GM19438 (cell line): ENCODE results near the gene PDE4D.

Experiments used
- ATAC-seq: cut with Tn5 transposase; IDR thresholded peaks from one replicate; pipeline ENCODE4 v1.9.1; 2021; ENCODE audit warnings: low read depth; ENCODE audit not compliant: unreplicated experiment

PDE4D gene

DNA sequence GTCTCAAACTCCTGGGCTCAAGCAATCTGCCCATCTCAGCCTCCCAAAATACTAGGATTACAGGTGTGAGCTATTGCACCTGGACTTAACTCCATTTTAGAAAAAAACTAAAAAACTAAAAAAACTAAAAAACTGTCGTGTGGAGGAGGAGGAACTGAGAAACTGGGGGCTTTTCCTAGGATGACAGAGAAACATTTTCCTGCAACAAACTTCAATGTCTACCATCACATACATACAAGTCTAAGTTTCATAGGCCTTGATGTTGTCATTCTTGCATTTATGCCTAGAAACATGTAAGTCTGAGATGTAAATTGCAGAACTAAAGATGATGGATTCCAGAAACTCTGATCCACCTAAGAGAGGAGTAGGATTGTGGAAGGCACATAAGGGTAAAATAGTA lies 753.8 kb downstream of the PDE4D start:
- no peak for ATAC-seq

DNA sequence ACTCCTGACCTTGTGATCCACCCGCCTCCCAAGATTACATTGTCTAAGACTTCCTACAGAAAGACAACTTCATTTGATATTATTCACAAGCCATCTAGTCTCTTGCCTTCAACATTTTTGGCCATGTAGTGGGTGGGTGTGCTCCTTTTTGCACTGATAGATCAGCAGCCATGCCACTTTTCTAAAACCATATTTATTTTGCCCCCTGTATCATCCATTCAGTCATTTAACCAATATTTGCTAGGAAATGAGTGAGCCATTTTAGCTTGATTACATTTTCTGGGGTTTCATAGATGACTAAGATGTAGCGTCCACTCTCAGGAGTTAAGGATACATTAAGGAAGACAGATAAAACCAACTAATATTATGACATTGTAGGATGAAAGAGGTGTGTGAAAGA lies 755.0 kb downstream of the PDE4D start:
- no peak for ATAC-seq

DNA sequence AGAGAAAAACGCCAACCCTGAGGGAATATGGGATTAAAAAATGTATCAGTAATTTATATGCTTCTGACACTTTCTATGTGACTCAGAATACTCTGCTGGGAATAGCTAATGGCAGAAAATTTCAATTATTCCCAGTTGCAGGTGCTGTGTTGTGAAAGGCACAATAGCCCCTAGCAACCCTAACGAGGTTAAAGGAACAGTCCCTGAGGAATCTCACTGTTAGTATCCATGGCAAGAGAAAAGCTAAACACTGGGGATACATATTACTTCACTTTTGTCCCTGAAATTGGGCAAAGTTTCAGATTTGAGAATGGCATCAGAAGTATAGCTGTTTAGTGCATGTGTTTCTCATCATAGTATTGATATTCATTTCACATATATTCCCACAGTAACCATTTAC lies 755.7 kb downstream of the PDE4D start:
- ATAC-seq = no peak

DNA sequence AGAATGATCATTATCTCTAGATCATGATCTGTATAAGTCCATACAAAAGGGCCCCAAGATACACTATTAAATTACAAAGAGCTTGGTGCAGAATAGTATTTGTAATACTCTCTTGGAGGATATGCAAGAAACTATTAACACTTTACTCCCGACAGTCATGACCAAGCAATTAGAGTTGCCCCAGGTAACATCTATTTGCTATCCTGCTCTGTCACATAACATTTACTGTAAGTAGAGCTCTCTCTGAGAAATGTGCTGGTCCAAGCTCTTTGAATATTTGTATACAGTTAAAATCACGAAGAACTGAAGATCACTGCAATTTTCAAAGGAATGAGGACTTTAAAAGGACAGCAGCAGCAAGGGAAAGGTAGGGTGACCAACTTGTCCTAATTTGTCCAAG lies 757.0 kb downstream of the PDE4D start:
- ATAC-seq = no peak

DNA sequence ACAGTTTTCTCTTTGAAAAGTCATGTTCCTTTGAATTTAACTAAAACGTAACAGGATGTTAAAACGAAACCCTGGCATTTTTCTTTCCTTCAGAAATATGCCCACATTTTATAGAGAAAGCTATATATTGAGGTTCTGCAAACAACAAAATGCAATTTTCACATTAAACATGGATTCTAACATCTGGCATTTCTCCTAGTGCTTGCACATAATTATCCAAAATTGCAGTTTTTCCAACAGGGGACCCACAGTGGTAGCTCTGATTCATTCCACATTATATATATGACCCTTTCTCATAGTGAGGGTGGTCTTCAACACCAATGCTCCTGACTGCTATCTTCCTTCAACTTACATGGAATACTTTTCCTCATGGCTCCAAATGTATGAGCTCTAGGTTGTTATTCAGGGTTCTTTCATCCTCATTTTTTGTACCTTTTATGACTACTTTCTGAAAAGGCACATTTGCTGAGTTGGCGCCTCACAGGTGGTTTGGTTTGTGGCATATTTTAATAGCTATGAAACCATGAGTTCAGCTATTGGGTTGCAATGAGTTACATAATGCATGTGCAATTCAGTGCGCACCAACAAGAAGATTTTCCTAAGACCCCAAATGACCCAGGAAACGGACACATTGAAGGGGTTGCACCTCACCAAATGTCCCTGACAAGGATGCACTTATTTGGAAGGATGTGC lies 758.9 kb downstream of the PDE4D start:
- no peak for ATAC-seq

DNA sequence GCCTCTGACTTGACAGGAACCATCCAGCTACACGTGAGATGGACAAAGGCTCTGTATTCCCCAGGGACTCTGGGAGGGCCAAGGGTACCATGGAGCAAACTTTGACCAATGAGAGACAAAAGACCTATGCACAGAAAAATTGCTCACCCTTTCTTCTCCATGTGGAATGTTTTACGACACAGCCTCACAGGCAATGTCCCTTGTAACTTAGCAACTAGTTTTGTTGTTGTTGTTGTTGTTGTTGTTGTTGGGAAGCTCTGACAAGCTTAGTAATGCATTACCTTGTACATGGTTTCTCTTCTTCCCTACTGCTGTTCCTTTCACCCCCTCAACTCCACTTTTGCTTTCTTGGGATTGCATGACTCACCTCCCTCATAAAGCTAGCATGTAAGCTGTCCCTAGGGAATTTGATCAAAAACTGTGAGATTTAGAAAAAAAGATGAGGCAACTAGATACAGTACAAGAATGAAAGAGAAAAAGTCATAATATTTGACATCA lies 759.7 kb downstream of the PDE4D start:
- no peak for ATAC-seq

DNA sequence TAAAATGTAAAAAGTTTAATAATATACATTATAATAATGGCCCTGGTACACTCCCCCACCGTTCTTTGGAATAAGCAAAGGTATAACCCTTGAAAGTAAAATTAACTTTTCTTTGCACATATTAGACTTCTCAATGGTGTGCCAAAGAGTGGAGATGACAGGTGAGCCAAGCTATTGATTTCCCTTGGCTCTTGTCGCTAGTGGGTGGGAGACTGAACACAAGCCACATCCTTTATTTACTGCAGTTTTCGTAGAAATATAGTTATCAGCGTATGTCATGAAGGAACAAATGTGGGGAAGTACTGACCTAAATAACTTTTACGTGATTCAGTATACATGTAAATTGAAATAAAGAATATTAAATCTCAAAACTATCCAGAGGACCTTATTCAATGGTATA lies 761.4 kb downstream of the PDE4D start:
- no peak for ATAC-seq

DNA sequence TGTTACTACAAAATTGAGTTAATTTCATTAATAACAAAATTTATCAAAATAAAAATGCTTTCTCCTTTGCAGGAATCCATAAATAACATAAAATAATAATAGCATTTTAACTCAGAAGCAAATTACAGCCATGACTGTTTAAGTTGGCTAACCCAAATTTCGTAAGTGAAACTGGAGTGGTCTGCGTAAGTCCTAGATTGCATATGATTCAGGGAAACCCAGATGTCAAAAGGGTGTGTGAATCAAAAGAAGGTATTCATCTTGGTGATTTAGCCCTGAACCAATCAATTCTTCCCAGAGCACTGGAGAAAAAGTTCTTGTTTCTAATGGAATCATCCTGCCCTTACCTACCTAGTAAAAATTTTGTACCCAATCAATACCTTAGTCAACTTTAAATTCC lies 763.1 kb downstream of the PDE4D start:
- no peak for ATAC-seq

DNA sequence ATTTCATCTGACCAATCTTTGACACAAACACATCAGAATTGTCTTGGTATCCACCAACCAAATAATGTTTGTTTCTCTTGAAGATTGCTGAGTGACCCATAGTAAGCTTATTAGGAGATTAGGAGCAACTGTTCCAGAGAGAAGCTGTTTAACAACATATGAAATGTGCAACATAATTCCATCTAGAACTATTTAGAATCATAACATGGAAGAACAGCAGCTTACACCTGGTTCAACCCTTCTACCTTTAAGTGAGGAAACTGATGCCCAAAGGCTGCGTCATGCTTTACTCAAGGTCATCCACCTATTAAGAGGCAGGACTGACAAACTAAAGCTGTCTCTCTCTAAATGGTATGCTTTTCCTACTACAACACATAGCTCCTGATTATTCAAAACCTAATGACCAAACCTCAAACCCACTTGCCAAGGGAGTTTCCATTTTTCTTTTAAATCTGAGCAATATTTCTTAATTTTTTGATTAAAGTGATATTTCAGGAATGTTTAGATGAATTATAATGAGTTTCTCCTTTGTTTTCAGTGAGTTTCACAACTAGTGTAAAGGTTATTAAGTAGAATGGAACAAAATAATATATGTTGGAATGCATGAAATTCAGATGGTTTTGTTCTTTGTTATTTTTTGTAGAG lies 764.8 kb downstream of the PDE4D start:
- no peak for ATAC-seq

DNA sequence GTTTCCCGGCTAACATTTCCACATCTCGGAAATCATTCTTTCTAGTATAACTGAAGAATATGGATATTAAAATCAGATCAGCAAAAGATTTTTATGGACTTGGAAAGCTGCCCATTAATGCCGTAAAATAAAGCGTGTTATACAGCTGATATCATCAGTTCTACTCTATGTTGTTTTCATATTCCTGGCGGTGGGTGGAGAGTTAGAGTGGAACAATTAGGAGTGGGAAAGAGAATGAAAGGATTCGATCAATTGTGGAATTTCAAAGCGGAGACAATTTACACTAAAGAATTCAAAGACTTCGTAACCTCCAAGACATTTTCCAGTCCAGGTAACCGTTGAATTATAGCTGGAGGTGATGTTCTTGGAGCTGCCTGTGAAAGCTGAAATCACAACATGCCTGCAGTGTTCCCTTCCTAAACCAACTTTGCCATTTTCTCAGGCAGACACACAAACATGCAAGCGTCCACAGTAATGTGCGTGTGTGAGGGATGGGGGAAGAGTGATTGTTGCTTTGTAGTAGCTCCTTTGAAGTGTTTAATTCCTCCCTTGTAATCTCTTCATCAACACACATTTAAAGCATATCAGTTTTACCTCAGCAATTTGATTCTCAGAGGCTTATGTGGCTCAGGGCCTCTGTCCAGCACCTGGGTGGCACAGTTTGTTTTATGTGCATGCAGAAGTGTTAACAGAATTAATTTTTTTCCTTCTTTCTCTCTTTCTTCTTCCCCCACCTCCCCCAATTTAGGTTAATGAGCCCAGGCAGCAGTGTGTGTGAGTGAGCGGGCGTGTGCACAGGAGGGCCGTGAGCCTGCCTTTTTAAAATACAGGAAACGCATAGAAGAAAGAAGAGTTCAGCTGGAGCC lies 766.6 kb downstream of the PDE4D start:
- no peak for ATAC-seq

DNA sequence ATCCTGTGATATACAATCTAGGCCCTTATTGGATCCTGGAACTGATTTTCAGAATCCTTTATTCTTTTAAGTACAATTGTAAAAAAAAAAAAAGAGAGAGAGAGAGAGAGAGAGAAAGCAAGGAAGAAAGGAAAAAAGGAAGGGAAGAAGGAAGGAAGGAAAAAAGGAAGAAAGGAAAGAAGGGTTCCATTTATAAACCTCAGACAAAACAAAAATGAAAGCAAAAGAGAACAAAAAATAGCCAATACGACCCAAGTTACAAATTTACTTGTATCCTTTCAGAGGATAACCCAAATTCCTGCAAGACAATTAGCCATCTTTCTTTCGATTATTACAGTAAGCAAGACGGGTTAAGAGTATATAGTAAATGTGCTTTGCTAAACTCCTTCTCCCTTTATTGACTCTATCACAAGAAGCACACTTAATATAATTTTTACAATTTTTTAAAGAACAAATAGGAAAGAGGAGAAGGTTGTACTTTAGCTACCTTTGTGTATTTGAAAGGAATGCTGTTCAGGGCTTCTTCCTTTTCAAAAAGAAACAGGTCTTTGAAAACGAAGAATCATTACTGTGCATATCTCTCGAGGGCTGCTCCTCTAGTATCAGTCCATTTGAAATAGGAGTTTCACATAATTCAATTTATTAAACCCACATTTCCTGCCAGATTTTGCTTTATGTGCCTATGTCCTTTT lies 767.4 kb downstream of the PDE4D start:
- no peak for ATAC-seq

DNA sequence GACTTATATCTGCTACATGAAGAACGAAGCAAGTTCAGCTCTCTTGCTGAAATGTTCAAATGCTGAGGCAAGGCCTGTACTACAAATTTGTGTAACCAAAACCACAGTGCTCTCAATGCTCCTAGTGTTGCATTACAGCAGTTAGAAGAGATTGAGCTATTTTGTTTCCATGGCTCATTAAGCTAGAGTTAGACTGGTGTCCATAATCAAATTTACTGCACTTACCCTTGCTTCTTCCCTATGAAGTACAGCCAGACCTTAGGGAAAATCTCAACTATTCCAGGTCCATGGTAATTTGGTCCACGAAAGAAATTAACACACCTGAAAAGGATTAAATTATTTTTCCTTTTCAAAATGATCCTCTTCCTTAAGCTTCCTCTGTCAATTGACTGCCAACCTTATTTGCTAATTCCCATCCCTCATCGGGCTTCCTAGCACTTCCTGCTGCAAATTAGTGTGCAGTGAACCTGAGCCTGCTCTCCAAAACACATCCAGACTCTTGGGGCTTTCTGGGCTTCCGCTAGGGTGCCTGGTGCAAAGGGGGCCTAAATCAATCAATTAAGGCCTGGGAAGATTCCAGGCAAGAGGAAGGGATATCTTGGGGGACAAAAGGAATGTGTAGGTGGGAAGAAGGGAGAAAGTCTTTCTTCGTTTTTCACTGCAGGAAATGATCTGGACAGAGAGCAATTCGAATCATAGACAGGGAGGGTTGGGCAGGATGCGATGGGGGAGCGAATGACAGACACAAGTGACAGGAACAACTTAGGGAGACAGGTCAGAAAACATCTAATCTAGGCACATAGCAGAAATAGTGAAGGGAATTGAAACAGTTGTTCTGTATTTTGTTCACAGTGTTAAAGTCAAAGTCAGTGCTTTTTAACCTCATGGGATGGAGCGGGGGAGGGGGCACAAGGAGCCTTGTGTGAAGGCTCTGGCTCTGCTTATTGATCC lies 768.2 kb downstream of the PDE4D start:
- ATAC-seq = no peak

DNA sequence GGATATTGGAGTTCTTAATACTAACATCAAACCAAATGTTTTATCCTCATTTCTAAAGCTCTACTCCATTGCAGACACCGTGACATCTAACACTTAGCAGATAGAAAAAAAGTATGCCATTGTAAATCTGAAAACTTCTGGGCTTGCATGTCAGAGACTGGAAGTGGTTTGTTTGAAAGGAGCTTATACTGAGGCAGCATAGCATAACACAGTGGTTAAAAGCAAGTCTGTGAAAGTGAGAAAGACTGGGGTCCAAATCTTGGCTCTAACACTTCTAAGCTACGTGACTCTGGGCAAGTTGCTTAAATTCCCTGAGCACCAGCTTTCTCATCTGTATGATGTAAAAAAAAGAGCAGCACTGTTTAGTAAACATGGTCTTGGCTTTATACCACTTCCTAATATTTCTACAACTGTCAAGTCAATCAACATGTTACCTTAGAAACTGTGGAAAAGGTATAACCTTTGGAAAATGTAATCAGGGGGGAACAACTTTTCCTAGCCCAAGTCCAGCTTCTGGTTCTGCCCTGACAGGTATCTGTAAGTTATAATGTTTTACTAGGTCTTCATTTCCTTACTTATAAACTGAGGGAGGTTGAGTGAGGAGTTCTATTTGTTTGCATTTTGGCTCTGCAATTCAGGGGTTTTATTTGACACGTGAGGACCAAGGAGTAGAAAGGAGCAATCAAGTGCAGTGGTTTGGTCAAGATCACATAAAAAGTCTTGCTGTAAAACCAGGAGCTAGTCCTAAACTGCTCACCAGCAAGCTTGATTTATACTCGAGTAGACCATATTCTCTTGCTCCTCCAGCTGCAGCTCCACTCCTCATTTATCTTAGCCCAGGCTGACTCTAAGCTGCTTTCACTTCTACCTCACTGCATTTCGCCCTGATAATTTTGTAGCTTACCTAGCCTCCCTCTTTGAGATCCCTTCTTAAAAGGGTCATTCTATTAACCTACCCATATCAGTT lies 769.6 kb downstream of the PDE4D start:
- no peak for ATAC-seq

DNA sequence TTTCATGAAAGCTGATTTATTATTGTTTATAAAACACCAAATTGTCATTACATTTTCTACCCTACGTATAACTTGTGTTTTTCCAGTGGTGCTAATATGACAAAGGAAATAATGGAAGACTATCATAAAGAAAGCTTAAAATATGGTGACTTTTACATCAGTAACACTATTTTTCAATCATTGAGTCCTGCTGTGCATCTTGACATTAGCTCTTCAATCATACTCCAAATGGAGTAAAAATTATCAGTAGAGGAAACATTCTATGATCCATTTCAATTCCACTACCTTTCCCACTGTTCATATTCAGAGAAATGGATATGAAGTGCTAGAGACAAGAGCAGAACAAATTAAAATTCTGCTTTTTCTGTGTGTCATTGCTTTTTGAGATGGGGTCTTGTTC lies 774.0 kb downstream of the PDE4D start:
- no peak for ATAC-seq

DNA sequence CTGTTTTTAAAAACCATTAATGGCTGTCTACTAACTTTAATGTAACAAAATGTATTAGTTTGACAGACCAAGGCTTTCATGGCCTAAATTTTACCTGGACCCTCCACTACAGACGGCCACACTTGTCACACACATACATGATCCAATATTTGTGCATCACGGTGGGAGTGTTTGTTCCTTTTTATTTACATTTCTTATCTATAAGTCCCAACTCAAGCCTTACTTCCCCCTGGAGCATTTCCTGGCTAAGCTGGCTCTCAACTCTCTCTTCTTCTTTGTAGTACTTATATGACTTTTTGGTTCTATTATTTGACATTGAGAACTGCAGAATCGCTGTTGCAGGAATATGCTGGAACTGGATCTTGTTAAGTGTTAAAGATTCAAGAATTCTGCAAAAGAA lies 776.2 kb downstream of the PDE4D start:
- ATAC-seq = no peak

DNA sequence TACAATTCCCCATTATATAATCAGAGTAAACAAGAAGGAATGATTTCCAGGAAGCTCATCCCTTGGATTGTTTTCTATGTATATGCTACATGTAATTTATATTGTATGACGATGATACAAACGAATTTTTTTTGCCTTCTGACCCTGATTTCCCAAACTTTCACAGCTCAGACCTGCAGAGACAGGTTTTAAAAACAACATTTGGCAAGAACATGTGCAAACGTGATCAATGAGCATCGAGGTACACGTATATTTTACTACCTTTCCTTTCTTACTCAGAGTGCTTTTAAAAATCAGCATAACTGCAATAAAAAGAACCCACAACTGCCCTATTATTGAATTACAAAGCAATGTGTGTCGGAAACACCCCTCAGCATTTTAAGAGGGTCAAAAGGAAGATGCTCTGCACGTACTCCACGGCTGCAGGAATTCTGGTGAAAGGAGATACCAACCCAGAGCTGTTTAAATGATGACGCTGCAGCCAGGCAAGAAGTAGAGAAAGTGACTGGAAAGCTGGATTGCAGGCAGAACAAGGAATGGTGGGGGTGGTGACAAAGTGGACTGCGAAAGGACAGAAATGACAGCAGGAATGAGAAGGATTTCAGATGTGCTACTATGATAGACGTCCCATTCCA lies 777.2 kb downstream of the PDE4D start:
- ATAC-seq = no peak

DNA sequence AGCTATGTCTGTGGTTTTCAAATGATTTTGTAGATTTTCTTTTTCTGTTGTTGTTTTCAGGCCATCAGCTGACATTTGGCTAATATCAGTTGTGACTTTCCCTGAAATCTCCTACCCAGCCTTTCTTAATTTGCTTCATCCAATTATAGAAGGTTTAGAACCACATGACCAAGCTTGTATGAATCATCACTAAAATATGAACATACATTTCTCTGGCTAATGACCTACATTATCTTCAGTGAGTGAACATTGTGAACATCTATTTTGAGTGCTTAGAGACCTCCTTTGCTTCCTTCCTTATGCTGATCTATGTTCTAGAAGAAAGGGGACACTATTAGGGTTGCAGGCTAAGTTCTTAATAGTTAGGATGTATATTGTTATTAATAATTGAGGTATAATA lies 778.2 kb downstream of the PDE4D start:
- ATAC-seq = no peak

DNA sequence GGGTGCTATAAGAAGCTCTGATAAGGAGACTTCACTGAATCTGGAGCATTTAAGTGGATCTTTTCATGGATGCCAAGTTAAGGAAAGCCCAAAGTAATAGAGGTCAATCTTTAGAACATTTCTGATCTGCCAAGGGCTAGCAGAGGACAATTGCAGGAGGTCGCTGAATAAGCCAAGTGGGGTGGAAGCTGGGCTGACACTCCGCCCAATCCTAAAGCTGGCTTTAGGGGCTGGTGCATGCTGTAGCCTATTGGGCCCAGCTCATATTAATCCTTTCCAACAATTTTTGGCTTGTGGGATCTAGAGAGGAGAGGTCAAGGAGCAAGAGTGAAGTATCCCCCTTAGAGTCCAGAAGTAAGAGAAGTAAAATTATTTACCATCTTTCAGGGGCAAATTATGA lies 784.1 kb downstream of the PDE4D start:
- no peak for ATAC-seq
